ENCODE measurements around the gene DNAJC21. TPM values are rescaled to one million over a fixed set of nuclear protein-coding genes. Genes with fewer than 3 reads are reported as not detected.
"Not testable (repeated sequence)": the region's sequence is repeated elsewhere in the genome, so short reads cannot be mapped to it uniquely, and the experiment has no call there.

The DNAJC21 gene
- total RNA-seq, 2 donors from 2014 or later: 64.0 to 77.3 TPM

- no peaks in the 10 kb centered on the region for H3K27me3 Mint-ChIP-seq (ENCODE audit: low read depth)
- H3K9me3 Mint-ChIP-seq: no peaks in the 10 kb centered on the region
- peaks cover 0 to 13% of the 10 kb centered on the region in 2 donors for H3K36me3 Mint-ChIP-seq (ENCODE audit: insufficient read depth in 2 of 2)
- peaks cover 5% of the 10 kb centered on the region for H3K4me1 Mint-ChIP-seq (ENCODE audit: low read depth)
- H3K27ac Mint-ChIP-seq: no peak overlapping the region
- DNase-seq (no peak), ATAC-seq (replicated peaks in 1 of 2) (no peak)
- no peak overlapping the region for H3K4me3 Mint-ChIP-seq
Measured at GRCh38 chr5:34905564-34905963, 23.8 kb upstream of the DNAJC21 start.

GRCh38 chr5:34913072-34913471 lies 16.3 kb upstream of the DNAJC21 start:
- no peak overlapping the region for H3K4me3 Mint-ChIP-seq
- no peak overlapping the region for H3K27ac Mint-ChIP-seq
- H3K4me1 Mint-ChIP-seq (ENCODE audit: low read depth): peaks cover 33% of the 10 kb centered on the region
- H3K9me3 Mint-ChIP-seq: no peaks in the 10 kb centered on the region
- H3K27me3 Mint-ChIP-seq (ENCODE audit: low read depth): no peaks in the 10 kb centered on the region
- peaks cover 7 to 35% of the 10 kb centered on the region in 2 donors for H3K36me3 Mint-ChIP-seq (ENCODE audit: insufficient read depth in 2 of 2)
- DNase-seq (no peak), ATAC-seq (replicated peaks in 1 of 2) (no peak)

- peaks cover 29% of the 10 kb centered on the region for H3K4me1 Mint-ChIP-seq (ENCODE audit: low read depth)
- no peak overlapping the region for H3K4me3 Mint-ChIP-seq
- no peaks in the 10 kb centered on the region for H3K9me3 Mint-ChIP-seq
- no peaks in the 10 kb centered on the region for H3K27me3 Mint-ChIP-seq (ENCODE audit: low read depth)
- H3K36me3 Mint-ChIP-seq (ENCODE audit: insufficient read depth in 2 of 2): peaks cover 7 to 31% of the 10 kb centered on the region in 2 donors
- DNase-seq (peak; percentile 10 to 14), ATAC-seq (replicated peaks in 1 of 2) (peak; percentile 2 to 3)
- H3K27ac Mint-ChIP-seq: no peak overlapping the region
Measured at GRCh38 chr5:34914671-34915138, 14.7 kb upstream of the DNAJC21 start.

GRCh38 chr5:34915139-34915855 lies 14.1 kb upstream of the DNAJC21 start, which contains the start of the genes BRIX1 and RAD1:
Gene BRIX1 (plus strand): TSS chr5:34915711. CDS start chr5:34915739, 28 bp downstream.
Gene RAD1 (minus strand): TSS chr5:34915504. CDS start chr5:34914892, 612 bp downstream.
- H3K27ac Mint-ChIP-seq: peak within 1 kb of the TSS; percentile 91
- peaks cover 31% of the 10 kb centered on the region for H3K4me1 Mint-ChIP-seq (ENCODE audit: low read depth)
- H3K4me3 Mint-ChIP-seq: no peak within 1 kb of the TSS
- DNase-seq: peak; percentile 95 to 97
- no peaks in the 10 kb centered on the region for H3K9me3 Mint-ChIP-seq
- no peaks in the 10 kb centered on the region for H3K27me3 Mint-ChIP-seq (ENCODE audit: low read depth)
- H3K36me3 Mint-ChIP-seq (ENCODE audit: insufficient read depth in 2 of 2): peaks cover 7 to 27% of the 10 kb centered on the region in 2 donors
- ATAC-seq (replicated peaks in 1 of 2): peak; percentile 99

GRCh38 chr5:34915856-34916192 lies 13.5 kb upstream of the DNAJC21 start:
- H3K36me3 Mint-ChIP-seq (ENCODE audit: insufficient read depth in 2 of 2): peaks cover 7 to 27% of the 10 kb centered on the region in 2 donors
- DNase-seq: no peak
- no peaks in the 10 kb centered on the region for H3K9me3 Mint-ChIP-seq

GRCh38 chr5:34916518-34916917 lies 12.8 kb upstream of the DNAJC21 start:
- no peak for ATAC-seq (replicated peaks in 1 of 2)
- H3K4me3 Mint-ChIP-seq: no peak overlapping the region
- no peaks in the 10 kb centered on the region for H3K9me3 Mint-ChIP-seq
- H3K36me3 Mint-ChIP-seq (ENCODE audit: insufficient read depth in 2 of 2): peaks cover 4 to 29% of the 10 kb centered on the region in 2 donors
- no peaks in the 10 kb centered on the region for H3K27me3 Mint-ChIP-seq (ENCODE audit: low read depth)
- H3K27ac Mint-ChIP-seq: peak overlapping the region; percentile 58
- DNase-seq: no peak
- peaks cover 43% of the 10 kb centered on the region for H3K4me1 Mint-ChIP-seq (ENCODE audit: low read depth)

More at GRCh38 chr5:34915856-34916192, 13.5 kb upstream of the DNAJC21 start:
- Mint-ChIP-seq H3K27ac (peak overlapping the region; percentile 58), H3K4me3 (no peak overlapping the region), H3K27me3 (ENCODE audit: low read depth) (no peaks in the 10 kb centered on the region), H3K4me1 (ENCODE audit: low read depth) (peaks cover 36% of the 10 kb centered on the region)
- no peak for ATAC-seq (replicated peaks in 1 of 2)

- H3K4me3 Mint-ChIP-seq: no peak overlapping the region
- H3K4me1 Mint-ChIP-seq (ENCODE audit: low read depth): peaks cover 52% of the 10 kb centered on the region
- no peak overlapping the region for H3K27ac Mint-ChIP-seq
- DNase-seq (no peak), ATAC-seq (replicated peaks in 1 of 2) (no peak)
- no peaks in the 10 kb centered on the region for H3K27me3 Mint-ChIP-seq (ENCODE audit: low read depth)
- H3K9me3 Mint-ChIP-seq: no peaks in the 10 kb centered on the region
- peaks cover 4 to 27% of the 10 kb centered on the region in 2 donors for H3K36me3 Mint-ChIP-seq (ENCODE audit: insufficient read depth in 2 of 2)
Measured at GRCh38 chr5:34918025-34918424, 11.3 kb upstream of the DNAJC21 start.

- H3K4me3 Mint-ChIP-seq: no peak overlapping the region
- no peaks in the 10 kb centered on the region for H3K27me3 Mint-ChIP-seq (ENCODE audit: low read depth)
- H3K36me3 Mint-ChIP-seq (ENCODE audit: insufficient read depth in 2 of 2): peaks cover 6 to 32% of the 10 kb centered on the region in 2 donors
- H3K9me3 Mint-ChIP-seq: no peaks in the 10 kb centered on the region
- H3K4me1 Mint-ChIP-seq (ENCODE audit: low read depth): peaks cover 54% of the 10 kb centered on the region
- DNase-seq (no peak), ATAC-seq (replicated peaks in 1 of 2) (no peak)
- H3K27ac Mint-ChIP-seq: peak overlapping the region; percentile 72
Measured at GRCh38 chr5:34919077-34919476, 10.3 kb upstream of the DNAJC21 start.

GRCh38 chr5:34923256-34923655 lies 6.1 kb upstream of the DNAJC21 start:
- H3K27me3 Mint-ChIP-seq (ENCODE audit: low read depth); H3K9me3 Mint-ChIP-seq; DNase-seq: not testable (repeated sequence)
- Mint-ChIP-seq H3K4me1 (ENCODE audit: low read depth) (peaks cover 41% of the 10 kb centered on the region), H3K27ac (peak overlapping the region; percentile 44), H3K36me3 (ENCODE audit: insufficient read depth in 2 of 2) (peaks cover 7 to 42% of the 10 kb centered on the region in 2 donors), H3K4me3 (peak overlapping the region; percentile 17 to 46)
- ATAC-seq (replicated peaks in 1 of 2): peak in 1 of 2 donors; percentile 6

- peak; percentile 54 to 55 for DNase-seq
- Mint-ChIP-seq H3K27me3 (ENCODE audit: low read depth) (no peaks in the 10 kb centered on the region), H3K9me3 (no peaks in the 10 kb centered on the region), H3K36me3 (ENCODE audit: insufficient read depth in 2 of 2) (peaks cover 7 to 38% of the 10 kb centered on the region in 2 donors), H3K27ac (peak overlapping the region; percentile 44), H3K4me3 (peak overlapping the region; percentile 19 to 46), H3K4me1 (ENCODE audit: low read depth) (peaks cover 43% of the 10 kb centered on the region)
- peak; percentile 98 to 99 for ATAC-seq (replicated peaks in 1 of 2)
Measured at GRCh38 chr5:34923694-34924461, 5.5 kb upstream of the DNAJC21 start.

- H3K9me3 Mint-ChIP-seq: no peaks in the 10 kb centered on the region
- ATAC-seq (replicated peaks in 1 of 2): no peak
- H3K4me1 Mint-ChIP-seq (ENCODE audit: low read depth): peaks cover 47% of the 10 kb centered on the region
- H3K36me3 Mint-ChIP-seq (ENCODE audit: insufficient read depth in 2 of 2): peaks cover 7 to 38% of the 10 kb centered on the region in 2 donors
- H3K27ac Mint-ChIP-seq: peak overlapping the region; percentile 70
- no peak for DNase-seq
- no peaks in the 10 kb centered on the region for H3K27me3 Mint-ChIP-seq (ENCODE audit: low read depth)
- peak overlapping the region in 1 of 2 donors; percentile 47 for H3K4me3 Mint-ChIP-seq
Measured at GRCh38 chr5:34924462-34924765, 4.9 kb upstream of the DNAJC21 start.

- Mint-ChIP-seq H3K27ac (peak overlapping the region; percentile 82), H3K9me3 (no peaks in the 10 kb centered on the region), H3K36me3 (ENCODE audit: insufficient read depth in 2 of 2) (peaks cover 7 to 40% of the 10 kb centered on the region in 2 donors), H3K4me1 (ENCODE audit: low read depth) (peaks cover 43% of the 10 kb centered on the region), H3K27me3 (ENCODE audit: low read depth) (no peaks in the 10 kb centered on the region), H3K4me3 (no peak overlapping the region)
- no peak for DNase-seq
- no peak for ATAC-seq (replicated peaks in 1 of 2)
Measured at GRCh38 chr5:34926318-34926888, 3.0 kb upstream of the DNAJC21 start.

- peaks cover 43% of the 10 kb centered on the region for H3K4me1 Mint-ChIP-seq (ENCODE audit: low read depth)
- no peak for ATAC-seq (replicated peaks in 1 of 2)
Measured at GRCh38 chr5:34927785-34928184, 1.6 kb upstream of the DNAJC21 start.

More at GRCh38 chr5:34927785-34928184, 1.6 kb upstream of the DNAJC21 start:
- DNase-seq: no peak
- H3K9me3 Mint-ChIP-seq: no peaks in the 10 kb centered on the region
- no peak overlapping the region for H3K27ac Mint-ChIP-seq
- H3K27me3 Mint-ChIP-seq (ENCODE audit: low read depth): no peaks in the 10 kb centered on the region
- peaks cover 9 to 34% of the 10 kb centered on the region in 2 donors for H3K36me3 Mint-ChIP-seq (ENCODE audit: insufficient read depth in 2 of 2)
- H3K4me3 Mint-ChIP-seq: no peak overlapping the region
